WERI-Rb-1 (cell line): Measurements from ENCODE around the gene PRKRA.
A peak's percentile ranks its signal among the peaks of the same experiment; 100 is the strongest.

Source experiments
- DNase-seq: peaks from one replicate; pipeline ENCODE4 v3.0.0-alpha.2; 2020
- H3K27ac ChIP-seq: fragments of 250-450 bp; sonication (Bioruptor Pico); 2 replicates; pipeline ENCODE4 v1.5.1; 2020; ENCODE audit warnings: mild to moderate bottlenecking, moderate library complexity
- H3K27me3 ChIP-seq: fragments of 250-450 bp; sonication (Bioruptor Pico); 2 replicates; pipeline ENCODE4 v1.5.1; 2021; ENCODE audit warnings: mild to moderate bottlenecking, low read depth, moderate library complexity; ENCODE audit not compliant: insufficient read depth, severe bottlenecking
- H3K36me3 ChIP-seq: fragments of 250-450 bp; sonication (Bioruptor Pico); 2 replicates; pipeline ENCODE4 v1.5.1; 2020; ENCODE audit warnings: mild to moderate bottlenecking, moderate library complexity
- H3K4me3 ChIP-seq: 2 replicates; pipeline ENCODE4 v1.5.1; 2011; ENCODE audit warnings: low read depth, mild to moderate bottlenecking, control low read depth, low read length
- H3K9me3 ChIP-seq: fragments of 250-450 bp; sonication (Bioruptor Pico); 2 replicates; pipeline ENCODE4 v1.5.1; 2021; ENCODE audit warnings: mild to moderate bottlenecking, moderate library complexity; ENCODE audit not compliant: severe bottlenecking
- CTCF ChIP-seq: IDR thresholded peaks from 2 replicates; pipeline ENCODE4 v1.5.1; 2011; ENCODE audit warnings: low read depth, mild to moderate bottlenecking, control low read depth, inconsistent platforms, low read length

Gene PRKRA

DNA sequence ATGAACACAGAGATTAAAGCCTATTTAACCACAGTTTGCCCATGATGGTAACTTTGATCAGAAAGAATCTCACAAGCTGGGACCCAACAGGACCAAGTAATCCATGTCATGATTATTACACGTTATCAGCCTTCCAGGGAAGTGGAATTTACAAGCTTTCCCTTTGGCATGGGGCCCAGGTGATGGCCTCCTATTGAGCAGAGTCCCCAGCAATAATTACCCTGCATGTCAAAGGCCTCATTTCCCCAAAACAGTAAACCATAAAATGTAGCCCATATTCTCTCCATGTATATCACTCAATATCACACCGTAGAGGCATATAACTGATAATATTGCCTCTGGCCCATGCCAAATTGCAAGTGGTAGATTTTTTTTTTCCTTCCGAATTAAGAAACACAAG lies 38.9 kb downstream of the PRKRA start:
- H3K9me3 ChIP-seq = no peaks in the 10 kb centered on the region
- H3K36me3 ChIP-seq = no peaks in the 10 kb centered on the region
- H3K27me3 ChIP-seq = no peaks in the 10 kb centered on the region
- no peak for TF ChIP-seq CTCF
- no peak overlapping the region for H3K4me3 ChIP-seq
- no peak for DNase-seq
- H3K27ac ChIP-seq = no peak overlapping the region

DNA sequence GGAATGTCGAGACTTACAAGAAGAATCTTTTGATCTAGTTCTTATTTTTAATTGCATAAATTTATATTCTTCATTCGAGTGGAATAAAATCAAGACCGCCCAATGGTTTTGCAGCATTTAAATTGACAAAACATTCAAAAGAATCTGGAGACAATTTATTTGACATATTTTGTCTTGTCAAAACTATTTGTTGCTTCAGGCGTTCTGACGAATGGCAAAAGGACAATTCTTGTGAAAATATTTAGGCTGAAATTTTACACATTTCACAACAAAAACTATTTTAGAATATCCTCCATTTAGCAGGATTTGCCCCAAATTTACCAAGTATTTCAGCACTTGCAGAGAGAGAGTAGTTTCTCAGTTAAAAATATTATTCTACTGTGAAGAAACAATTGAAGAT lies 41.7 kb downstream of the PRKRA start:
- no peak overlapping the region for H3K27ac ChIP-seq
- DNase-seq = no peak
- no peaks in the 10 kb centered on the region for H3K36me3 ChIP-seq
- no peak for TF ChIP-seq CTCF
- H3K9me3 ChIP-seq = no peaks in the 10 kb centered on the region
- H3K4me3 ChIP-seq = no peak overlapping the region
- no peaks in the 10 kb centered on the region for H3K27me3 ChIP-seq

- peaks cover 2% of the 10 kb centered on the region for H3K9me3 ChIP-seq
- no peak for TF ChIP-seq CTCF
- DNase-seq = no peak
- H3K4me3 ChIP-seq = no peak overlapping the region
- H3K36me3 ChIP-seq = no peaks in the 10 kb centered on the region
- no peak overlapping the region for H3K27ac ChIP-seq
- H3K27me3 ChIP-seq = no peaks in the 10 kb centered on the region
Observed at GRCh38 chr2:178404368-178404767, 46.6 kb downstream of the PRKRA start.

- Histone ChIP-seq H3K9me3 (peaks cover 2% of the 10 kb centered on the region), H3K27ac (no peak overlapping the region), H3K27me3 (no peaks in the 10 kb centered on the region), H3K36me3 (no peaks in the 10 kb centered on the region), H3K4me3 (no peak overlapping the region)
- TF ChIP-seq CTCF = no peak
- no peak for DNase-seq
Observed at GRCh38 chr2:178403671-178404306, 47.2 kb downstream of the PRKRA start.

DNA sequence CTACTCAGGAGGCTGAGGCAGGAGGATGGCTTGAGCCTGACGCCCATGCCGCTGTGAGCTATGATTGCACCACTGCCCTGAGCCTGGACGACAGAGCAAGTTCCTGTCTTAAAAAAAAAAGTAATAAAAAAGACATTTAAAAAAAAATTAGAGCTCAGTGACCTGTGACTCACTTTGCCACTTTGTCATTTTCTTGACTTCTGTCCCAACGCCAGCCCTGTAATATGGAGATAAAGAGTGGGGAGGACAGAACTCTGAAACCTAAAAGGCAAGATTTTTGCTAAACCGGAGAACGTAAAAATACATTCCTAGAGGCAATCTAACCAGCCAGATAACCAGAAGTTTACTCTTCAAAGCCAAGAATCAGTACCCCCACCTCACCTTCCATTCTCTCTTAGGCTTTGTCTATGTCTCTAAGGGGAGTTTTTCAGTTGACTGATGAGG lies 49.0 kb downstream of the PRKRA start:
- peaks cover 2% of the 10 kb centered on the region for H3K9me3 ChIP-seq
- no peaks in the 10 kb centered on the region for H3K27me3 ChIP-seq
- H3K4me3 ChIP-seq = no peak overlapping the region
- no peaks in the 10 kb centered on the region; the same call in 1 of the 2 replicates for H3K36me3 ChIP-seq
- H3K27ac ChIP-seq = no peak overlapping the region
- no peak for DNase-seq
- no peak for TF ChIP-seq CTCF

DNA sequence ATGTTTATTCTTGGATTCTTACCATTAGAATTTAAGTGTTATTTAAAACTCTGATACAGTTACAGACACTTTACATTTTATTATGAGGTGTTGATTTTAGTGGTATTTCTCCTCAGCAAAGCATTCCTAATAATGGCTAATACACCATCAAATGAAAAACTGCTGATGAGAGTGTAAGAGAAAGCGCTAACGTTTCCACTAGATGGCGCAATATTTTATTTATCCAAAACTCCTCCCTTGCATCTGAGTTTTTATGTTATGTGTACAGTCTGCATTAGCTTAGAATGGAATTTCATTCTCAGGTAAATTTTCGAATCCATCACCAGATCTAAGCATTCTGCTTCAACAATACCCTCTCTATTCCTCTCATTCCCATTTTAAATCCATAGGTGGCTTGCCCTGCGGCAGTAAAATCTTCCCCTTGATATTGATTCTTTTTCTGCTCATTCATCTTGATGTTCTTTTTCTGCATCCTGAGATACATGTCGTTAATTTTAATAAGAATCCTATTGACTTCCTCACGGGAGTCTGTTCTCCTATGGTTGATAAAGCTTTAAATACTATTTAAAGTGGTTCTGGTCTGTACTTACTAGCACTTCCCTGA lies 53.9 kb downstream of the PRKRA start:
- peak; percentile 45 for TF ChIP-seq CTCF
- Histone ChIP-seq H3K9me3 (no peaks in the 10 kb centered on the region), H3K4me3 (no peak overlapping the region), H3K27me3 (no peaks in the 10 kb centered on the region), H3K27ac (peak overlapping the region; percentile 79), H3K36me3 (peaks cover 6% of the 10 kb centered on the region)
- no peak for DNase-seq
